Neural cell (in vitro differentiated cells): ENCODE data around the gene MS4A1. TPM values are rescaled to one million over a fixed set of nuclear protein-coding genes. Genes with fewer than 3 reads are reported as not detected.

Experiments used
- H2AFZ ChIP-seq: fragments of 200-600, 300-800 bp; sonication (generic), shearing (Covaris generic); 2 replicates; pipeline ENCODE4 v1.6.0; 2014; ENCODE audit warnings: low read depth, mild to moderate bottlenecking, antibody characterized with exemption, low read length, moderate library complexity
- H3F3A ChIP-seq: fragments of 200-600 bp; shearing (Covaris generic); 2 replicates; pipeline ENCODE4 v1.6.1; 2016; ENCODE audit warnings: mild to moderate bottlenecking, moderate library complexity, mixed read lengths, antibody characterized with exemption, low read length; ENCODE audit not compliant: insufficient read depth, poor library complexity, severe bottlenecking
- H3K27ac ChIP-seq: fragments of 200-600, 300-800 bp; sonication (generic), shearing (Covaris generic); 2 replicates; pipeline ENCODE4 v1.5.1; 2014; ENCODE audit warnings: mild to moderate bottlenecking, low read length, moderate library complexity
- H3K27me3 ChIP-seq: fragments of 300-800, 200-600 bp; sonication (generic), shearing (Covaris generic); 2 replicates; pipeline ENCODE4 v1.6.0; 2014; ENCODE audit warnings: mild to moderate bottlenecking, low read depth, low read length, moderate library complexity; ENCODE audit not compliant: insufficient read depth
- H3K36me3 ChIP-seq: fragments of 300-800, 200-600 bp; sonication (generic), shearing (Covaris generic); 2 replicates; pipeline ENCODE4 v1.5.1; 2014; ENCODE audit warnings: mild to moderate bottlenecking, antibody characterized with exemption, low read length, moderate library complexity; ENCODE audit not compliant: insufficient read depth
- H3K4me2 ChIP-seq: fragments of 300-800, 200-600 bp; sonication (generic), shearing (Covaris generic); 2 replicates; pipeline ENCODE4 v1.6.0; 2014; ENCODE audit warnings: mild to moderate bottlenecking, low read length
- H3K4me3 ChIP-seq: fragments of 300-800, 200-600 bp; sonication (generic), shearing (Covaris generic); 2 replicates; pipeline ENCODE4 v1.5.1; 2014; ENCODE audit warnings: mild to moderate bottlenecking, low read length, moderate library complexity
- H3K79me2 ChIP-seq: fragments of 200-600 bp; shearing (Covaris generic); replicated peaks from 2 replicates; pipeline ENCODE4 v1.6.0; 2014; ENCODE audit warnings: mild to moderate bottlenecking, low read length, moderate library complexity; ENCODE audit not compliant: insufficient read depth
- H3K9ac ChIP-seq: fragments of 300-800, 200-600 bp; sonication (generic), shearing (Covaris generic); 2 replicates; pipeline ENCODE4 v1.6.1; 2016; ENCODE audit warnings: mild to moderate bottlenecking, low read length, mixed read lengths
- H3K9me2 ChIP-seq: fragments of 200-600 bp; shearing (Covaris generic); 2 replicates; pipeline ENCODE4 v1.6.1; 2016; ENCODE audit warnings: mild to moderate bottlenecking, low read length, mixed read lengths; ENCODE audit not compliant: insufficient read depth
- H3K9me3 ChIP-seq: fragments of 200-600, 300-800 bp; sonication (generic), shearing (Covaris generic); 2 replicates; pipeline ENCODE4 v1.6.1; 2016; ENCODE audit warnings: mild to moderate bottlenecking, mixed run types, low read length, moderate library complexity, mixed read lengths
- H4K20me1 ChIP-seq: fragments of 200-600 bp; shearing (Covaris generic); 2 replicates; pipeline ENCODE4 v1.6.1; 2016; ENCODE audit warnings: mild to moderate bottlenecking, mixed run types; ENCODE audit not compliant: insufficient read depth
- EP300 ChIP-seq: fragments of 450-650 bp; conservative IDR thresholded peaks from 2 replicates; pipeline ENCODE4 v1.6.1; 2014; ENCODE audit warnings: antibody characterized with exemption, mild to moderate bottlenecking, moderate library complexity; ENCODE audit not compliant: poor library complexity, severe bottlenecking
- EZH2 ChIP-seq: fragments of 200-600, 300-800 bp; shearing (Covaris generic), sonication (generic); IDR thresholded peaks from 2 replicates; pipeline ENCODE4 v1.6.1; 2014; ENCODE audit warnings: antibody characterized with exemption, low read length, borderline replicate concordance, mild to moderate bottlenecking; ENCODE audit not compliant: insufficient read depth, poor library complexity, severe bottlenecking
- MXI1 ChIP-seq: fragments of 450-650 bp; conservative IDR thresholded peaks from 2 replicates; pipeline ENCODE4 v1.6.1; 2014; ENCODE audit warnings: antibody characterized with exemption, mild to moderate bottlenecking; ENCODE audit not compliant: poor library complexity, severe bottlenecking
- POLR2AphosphoS5 ChIP-seq: IDR thresholded peaks from 2 replicates; pipeline ENCODE4 v1.6.1; 2012
- RAD21 ChIP-seq: fragments of 450-650 bp; conservative IDR thresholded peaks from 2 replicates; pipeline ENCODE4 v1.6.1; 2014; ENCODE audit warnings: antibody characterized with exemption, mild to moderate bottlenecking, moderate library complexity
- REST ChIP-seq: IDR thresholded peaks from 2 replicates; pipeline ENCODE4 v1.6.1; 2012; ENCODE audit warnings: borderline replicate concordance
- SMC3 ChIP-seq: fragments of 450-650 bp; conservative IDR thresholded peaks from 2 replicates; pipeline ENCODE4 v1.6.1; 2014; ENCODE audit warnings: antibody characterized with exemption, mild to moderate bottlenecking, moderate library complexity; ENCODE audit not compliant: poor library complexity
- TAF1 ChIP-seq: IDR thresholded peaks from 2 replicates; pipeline ENCODE4 v1.6.1; 2012; ENCODE audit warnings: low read depth
- polyA plus RNA-seq: library from polyadenylated mRNA; depleted of rRNA; stranded (reverse); fragments of >200 nt; gene quantifications from 2 replicates; pipeline ENCODE4 v1.2.3, GENCODE V29; 2014
- TF ChIP-seq, protein P1 (sequence below): fragments of 450-650 bp; IDR thresholded peaks from 2 replicates; pipeline ENCODE4 v1.5.1; 2014; ENCODE audit warnings: antibody characterized with exemption, mild to moderate bottlenecking, moderate library complexity; ENCODE audit not compliant: poor library complexity, severe bottlenecking

Gene MS4A1
- polyA plus RNA-seq, 1 donor from 2014 or later = not detected

- Histone ChIP-seq H3K9me3 (no peaks in the 10 kb centered on the region), H3F3A (no peaks in the 10 kb centered on the region), H3K36me3 (no peaks in the 10 kb centered on the region), H3K9me2 (no peaks in the 10 kb centered on the region), H4K20me1 (no peaks in the 10 kb centered on the region), H3K4me3 (no peak overlapping the region), H2AFZ (no peak overlapping the region), H3K79me2 (no peaks in the 10 kb centered on the region), H3K9ac (no peak overlapping the region), H3K27ac (no peak overlapping the region), H3K27me3 (no peaks in the 10 kb centered on the region), H3K4me2 (no peak overlapping the region)
- TF ChIP-seq TAF1 = no peak
- TF ChIP-seq MXI1 = no peak
- no peak for TF ChIP-seq RAD21
- TF ChIP-seq SMC3 = no peak
- TF ChIP-seq EZH2 = no peak
- TF ChIP-seq EP300 = no peak
- TF ChIP-seq, protein P1, sequence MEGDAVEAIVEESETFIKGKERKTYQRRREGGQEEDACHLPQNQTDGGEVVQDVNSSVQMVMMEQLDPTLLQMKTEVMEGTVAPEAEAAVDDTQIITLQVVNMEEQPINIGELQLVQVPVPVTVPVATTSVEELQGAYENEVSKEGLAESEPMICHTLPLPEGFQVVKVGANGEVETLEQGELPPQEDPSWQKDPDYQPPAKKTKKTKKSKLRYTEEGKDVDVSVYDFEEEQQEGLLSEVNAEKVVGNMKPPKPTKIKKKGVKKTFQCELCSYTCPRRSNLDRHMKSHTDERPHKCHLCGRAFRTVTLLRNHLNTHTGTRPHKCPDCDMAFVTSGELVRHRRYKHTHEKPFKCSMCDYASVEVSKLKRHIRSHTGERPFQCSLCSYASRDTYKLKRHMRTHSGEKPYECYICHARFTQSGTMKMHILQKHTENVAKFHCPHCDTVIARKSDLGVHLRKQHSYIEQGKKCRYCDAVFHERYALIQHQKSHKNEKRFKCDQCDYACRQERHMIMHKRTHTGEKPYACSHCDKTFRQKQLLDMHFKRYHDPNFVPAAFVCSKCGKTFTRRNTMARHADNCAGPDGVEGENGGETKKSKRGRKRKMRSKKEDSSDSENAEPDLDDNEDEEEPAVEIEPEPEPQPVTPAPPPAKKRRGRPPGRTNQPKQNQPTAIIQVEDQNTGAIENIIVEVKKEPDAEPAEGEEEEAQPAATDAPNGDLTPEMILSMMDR = no peak
- TF ChIP-seq POLR2AphosphoS5 = no peak
- no peak for TF ChIP-seq REST
Observed at GRCh38 chr11:60459345-60459744, 3.7 kb downstream of the MS4A1 start.

GRCh38 chr11:60468829-60469228 is 13.2 kb downstream of the MS4A1 start:
- no peak overlapping the region for H3K9ac ChIP-seq
- no peaks in the 10 kb centered on the region for H3K27me3 ChIP-seq
- no peaks in the 10 kb centered on the region for H3K9me3 ChIP-seq
- no peak overlapping the region for H3K27ac ChIP-seq
- H3K4me3 ChIP-seq = no peak overlapping the region
- H4K20me1 ChIP-seq = no peaks in the 10 kb centered on the region
- no peaks in the 10 kb centered on the region for H3K9me2 ChIP-seq
- no peak overlapping the region for H3K4me2 ChIP-seq
- H2AFZ ChIP-seq = no peak overlapping the region
- H3K79me2 ChIP-seq = no peaks in the 10 kb centered on the region
- H3K36me3 ChIP-seq = no peaks in the 10 kb centered on the region
- TF ChIP-seq TAF1 = no peak
- TF ChIP-seq EZH2 = no peak
- no peak for TF ChIP-seq REST
- TF ChIP-seq RAD21 = no peak
- TF ChIP-seq SMC3 = no peak
- no peak for TF ChIP-seq POLR2AphosphoS5
- TF ChIP-seq MXI1 = no peak
- TF ChIP-seq EP300 = no peak
- TF ChIP-seq, protein P1 = no peak
- H3F3A ChIP-seq = no peaks in the 10 kb centered on the region
